Activated CD4-positive, alpha-beta T cell treated with anti-CD3 and anti-CD28 coated beads, Interleukin-2, amount 50 U/mL, for 24 hours (primary cell): ENCODE results near the gene DMP1.
"Not testable (repeated sequence)": the region's sequence is repeated elsewhere in the genome, so short reads cannot be mapped to it uniquely, and the experiment has no call there.

Experiments used
- DNase-seq, 2 donors: peaks; one replicate each; pipeline ENCODE4 v3.0.0-alpha.2; 2020; ENCODE audit warnings: low read depth in 1 of 2, low spot score in 1 of 2

The DMP1 gene

GRCh38 chr4:87680271-87680670 is 30.2 kb downstream of the DMP1 start:
- DNase-seq = no peak

GRCh38 chr4:87688316-87688715 is 38.2 kb downstream of the DMP1 start:
- DNase-seq = no peak

GRCh38 chr4:87690947-87691346 is 40.9 kb downstream of the DMP1 start:
- DNase-seq = not testable (repeated sequence)

- DNase-seq = not testable (repeated sequence)
Observed at GRCh38 chr4:87692060-87692459, 42.0 kb downstream of the DMP1 start.

DNA sequence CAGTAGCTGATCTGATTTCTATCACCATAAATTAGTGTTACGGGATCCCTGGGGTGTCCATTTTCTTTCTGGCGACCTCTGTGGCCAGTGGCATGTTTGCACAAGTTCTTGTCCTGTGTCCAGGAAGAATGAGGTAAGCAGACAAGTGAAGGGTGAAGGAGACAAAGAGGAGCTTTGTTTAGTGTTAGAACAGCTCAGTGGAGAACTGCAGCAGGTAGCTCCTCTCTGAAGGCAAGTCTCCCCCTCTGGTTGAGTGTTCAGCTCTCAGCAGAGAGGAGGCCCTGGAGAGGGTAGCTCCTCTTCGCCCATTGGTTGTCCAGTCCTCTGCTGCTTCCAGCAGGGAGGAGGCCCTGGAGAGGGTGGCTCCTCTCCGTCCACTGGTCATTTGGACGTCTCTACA is 47.2 kb downstream of the DMP1 start:
- DNase-seq = no peak

DNA sequence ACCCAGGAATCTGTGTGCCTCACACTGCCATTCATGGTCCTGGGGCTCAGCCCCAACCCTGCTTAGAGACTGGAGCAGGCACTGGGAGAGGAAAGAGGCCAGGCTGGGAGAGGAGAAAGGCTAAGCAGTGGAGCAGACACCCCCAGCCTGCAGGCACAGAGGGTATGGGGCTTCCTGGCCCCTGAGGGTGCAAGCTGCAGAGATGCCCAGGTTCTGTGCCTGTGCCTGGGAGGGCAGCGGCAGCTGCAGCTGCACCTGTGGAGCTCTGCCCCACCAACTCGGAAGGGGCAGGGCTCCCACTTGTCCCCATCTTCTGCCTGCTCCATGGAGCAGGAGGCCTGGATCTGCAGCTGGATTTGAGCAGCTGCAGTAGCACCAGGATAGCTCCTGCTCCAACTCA is 47.9 kb downstream of the DMP1 start:
- DNase-seq = no peak

- no peak for DNase-seq
Observed at GRCh38 chr4:87698394-87698793, 48.3 kb downstream of the DMP1 start.

DNA sequence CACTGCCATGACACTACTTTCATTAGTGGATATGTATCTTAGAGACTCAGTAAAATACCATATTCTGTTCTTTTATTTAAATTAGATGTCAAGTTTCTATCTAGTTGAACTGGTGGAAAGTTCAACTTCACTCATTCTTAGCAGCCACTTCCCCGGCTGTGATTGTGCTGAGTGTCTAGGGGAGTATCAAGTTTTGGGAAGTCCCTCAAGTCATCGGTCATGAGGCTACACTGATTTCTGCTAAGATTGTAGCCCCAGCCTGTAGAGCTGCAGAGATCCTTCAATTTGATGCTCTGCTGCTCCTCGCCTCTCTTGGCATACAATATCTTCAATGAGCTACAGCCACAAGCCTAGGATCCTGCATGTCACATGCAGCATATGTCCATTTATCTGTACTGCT is 53.9 kb downstream of the DMP1 start:
- DNase-seq = no peak

GRCh38 chr4:87707279-87707918 is 57.3 kb downstream of the DMP1 start:
- no peak for DNase-seq
